Activated T-cell treated with anti-CD3 and anti-CD28 coated beads, Interleukin-2, amount 50 U/mL, for 1 hour (primary cell): ENCODE measurements around the gene RNF144B.

Experiments used
- DNase-seq: peaks from one replicate; pipeline ENCODE4 v3.0.0-alpha.2; 2020

Gene RNF144B

DNA sequence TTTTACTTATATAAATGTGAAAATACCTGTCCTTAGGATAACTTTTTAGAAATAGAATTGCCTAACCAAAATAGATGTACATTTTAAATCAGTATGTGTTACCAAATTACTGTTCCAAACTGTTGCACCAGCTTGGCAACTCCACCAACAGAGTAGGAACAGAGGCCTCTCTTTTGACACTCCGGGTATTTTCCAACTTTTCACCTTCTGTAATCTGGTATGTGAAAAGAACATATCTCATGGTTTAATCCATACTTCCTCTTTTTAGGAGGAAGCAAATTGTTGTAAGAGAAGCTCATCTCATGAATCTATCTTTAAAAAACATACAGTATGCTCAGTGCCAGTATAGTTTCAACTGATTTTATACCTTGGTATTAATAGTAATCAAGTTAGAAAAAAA lies 24.9 kb downstream of the RNF144B start:
- no peak for DNase-seq

GRCh38 chr6:18412644-18413043 lies 25.5 kb downstream of the RNF144B start:
- no peak for DNase-seq

DNA sequence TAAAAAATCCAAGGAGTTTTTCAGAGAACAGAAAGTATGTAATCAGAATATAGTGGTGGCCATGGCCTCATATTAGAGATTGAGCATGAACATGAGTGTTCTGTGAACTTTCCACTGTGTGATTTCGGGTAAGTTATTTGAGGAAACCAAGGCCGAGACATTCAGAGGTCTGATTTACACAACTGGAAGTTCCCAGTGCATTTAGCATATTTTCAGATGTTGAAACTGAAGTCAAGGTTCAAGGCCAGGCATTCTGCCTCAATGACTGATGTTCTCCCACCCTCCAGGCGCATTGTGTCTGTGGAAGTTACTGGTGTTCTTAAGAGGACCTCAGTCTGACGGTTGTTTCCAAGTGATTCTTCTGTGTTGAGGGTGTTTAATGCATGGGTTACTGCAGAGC lies 26.2 kb downstream of the RNF144B start:
- no peak for DNase-seq

DNA sequence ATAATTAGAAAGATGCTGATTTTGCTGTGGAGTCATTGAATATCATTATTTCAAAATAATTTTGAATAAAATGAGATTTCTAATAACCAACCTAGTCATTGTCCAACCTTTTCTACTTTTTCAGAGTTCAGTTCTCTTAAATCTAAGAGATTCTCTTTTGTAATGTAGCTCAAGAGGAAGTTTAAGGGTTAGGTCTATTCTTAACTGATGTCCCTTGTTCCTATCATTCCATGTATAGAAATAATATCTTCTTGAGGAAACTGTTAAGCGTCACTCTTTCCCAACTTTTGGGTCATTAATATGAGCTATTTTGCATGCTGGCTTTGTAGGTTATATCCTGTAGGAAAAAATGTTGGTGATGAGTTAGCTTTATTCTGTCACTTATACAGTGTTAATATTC lies 27.0 kb downstream of the RNF144B start:
- DNase-seq = no peak

DNA sequence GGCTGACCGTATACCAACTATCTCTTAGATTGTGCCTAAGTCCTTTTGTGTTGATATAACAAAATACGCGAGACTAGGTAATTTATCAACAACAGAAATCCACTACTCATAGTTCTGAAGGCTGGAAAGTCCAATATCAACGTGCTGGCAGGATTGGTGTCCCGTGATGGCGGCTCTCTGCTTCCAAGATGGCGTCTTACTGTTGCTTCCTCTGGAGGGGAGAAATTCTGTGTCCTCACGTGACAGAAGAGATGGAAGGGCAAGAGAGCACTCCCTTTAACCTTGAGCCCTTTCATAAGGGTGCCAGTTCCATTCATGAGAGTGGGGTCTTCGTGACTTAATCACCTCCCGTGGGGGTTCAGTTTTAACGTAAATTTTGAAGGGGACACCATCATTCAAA lies 28.1 kb downstream of the RNF144B start:
- DNase-seq = no peak

DNA sequence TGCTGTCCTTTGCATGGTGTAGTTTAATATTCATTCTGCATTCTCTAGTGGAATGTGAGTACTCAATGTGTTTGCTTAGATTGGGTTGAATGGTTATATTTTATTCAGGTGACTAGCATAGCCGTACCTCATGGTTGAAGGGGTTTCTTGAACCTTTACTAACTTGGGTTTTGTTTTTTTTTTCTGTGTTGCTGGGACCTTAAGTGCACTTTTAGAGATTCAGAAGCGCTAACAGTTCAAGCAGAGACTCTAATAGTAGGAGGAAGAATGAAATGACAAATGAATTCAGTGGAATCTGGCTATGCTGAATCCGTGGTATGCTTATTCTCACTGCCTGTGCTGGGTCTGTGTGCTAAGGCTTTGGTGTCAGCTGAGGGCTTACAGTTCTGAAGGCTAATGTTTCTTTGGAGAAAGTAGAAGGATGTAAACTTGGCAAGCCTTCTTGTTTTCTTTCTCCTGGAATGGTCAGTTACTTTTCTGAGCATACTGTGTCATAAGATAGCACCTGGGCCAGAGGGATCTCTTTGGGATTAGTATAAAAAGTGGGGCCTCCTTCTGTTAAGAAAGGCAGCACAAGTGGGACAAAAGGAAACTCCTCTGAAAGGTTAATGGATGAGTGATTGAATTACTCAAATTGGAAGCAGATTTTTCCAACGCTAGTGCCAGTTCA lies 28.7 kb downstream of the RNF144B start:
- no peak for DNase-seq

DNA sequence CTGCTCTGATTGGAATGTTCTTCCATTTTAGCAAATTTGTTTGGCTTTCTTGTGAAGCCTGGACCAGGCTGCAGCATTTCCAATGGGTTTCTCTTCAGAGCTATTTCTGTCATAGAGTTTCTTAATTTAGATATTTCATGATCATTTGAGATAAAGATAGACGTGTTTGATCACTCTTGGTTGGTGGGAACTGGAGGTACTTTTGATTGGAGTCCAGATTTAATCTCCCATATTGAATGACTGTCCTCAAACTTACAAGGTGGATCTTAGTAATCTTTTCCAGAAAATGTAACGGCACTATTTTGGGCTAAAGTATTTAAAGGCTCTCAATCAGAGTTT lies 29.2 kb downstream of the RNF144B start:
- no peak for DNase-seq

DNA sequence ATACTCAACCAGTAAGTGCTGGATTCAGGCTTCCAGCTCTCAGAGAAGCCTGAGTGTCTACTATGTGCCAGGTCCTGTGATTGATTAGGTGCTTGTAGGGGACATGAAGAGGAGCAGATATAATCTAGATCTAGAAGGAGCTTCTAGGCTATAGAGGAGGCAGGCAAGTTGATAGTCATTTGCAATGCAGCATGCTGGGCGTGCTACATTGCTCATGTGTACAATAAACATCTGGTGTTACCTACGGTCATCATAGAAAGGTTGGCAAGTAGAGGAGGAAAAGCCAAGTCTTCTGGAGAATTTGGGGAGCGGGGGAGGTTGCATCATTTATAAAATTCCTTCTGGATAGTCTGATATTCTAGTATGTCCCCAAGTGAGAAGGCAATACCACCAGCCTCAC lies 33.2 kb downstream of the RNF144B start:
- DNase-seq = no peak

DNA sequence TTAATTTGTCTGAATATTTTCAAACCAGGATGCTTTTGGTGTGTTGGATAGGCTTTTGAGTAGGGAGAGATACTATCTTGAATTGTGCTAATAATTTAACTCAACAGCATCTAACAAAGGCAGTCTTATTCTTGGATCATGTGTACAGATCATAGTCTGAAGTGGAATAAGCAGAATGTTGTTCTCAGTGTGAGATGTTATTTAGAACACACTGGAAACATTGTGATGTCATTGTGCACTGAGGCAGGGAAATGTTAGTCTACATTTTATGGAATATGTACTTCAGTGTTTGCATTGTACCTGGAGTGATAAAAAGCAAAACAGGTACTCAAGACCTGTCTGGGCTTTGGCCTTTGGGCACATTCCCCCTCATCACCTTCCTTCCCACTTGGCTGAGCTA lies 35.0 kb downstream of the RNF144B start:
- DNase-seq = no peak

DNA sequence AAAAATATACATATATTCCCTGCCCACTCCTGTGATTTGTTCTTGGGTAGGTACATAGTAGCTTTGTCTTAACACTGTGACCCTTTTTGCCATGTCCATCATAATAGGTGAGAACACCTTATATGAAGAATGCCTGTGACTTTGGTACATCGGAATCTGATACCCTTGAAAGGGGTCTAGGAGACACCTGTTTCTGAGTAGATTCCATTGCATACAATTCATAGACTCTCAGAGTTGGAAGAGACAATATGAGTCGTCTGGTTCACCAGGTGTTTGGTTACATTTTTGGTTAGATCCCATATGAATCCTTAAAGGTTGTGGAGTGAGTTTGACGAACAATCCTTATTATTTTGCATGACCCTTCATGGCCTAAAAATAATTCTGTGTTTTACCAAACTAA lies 36.3 kb downstream of the RNF144B start:
- DNase-seq = no peak

DNA sequence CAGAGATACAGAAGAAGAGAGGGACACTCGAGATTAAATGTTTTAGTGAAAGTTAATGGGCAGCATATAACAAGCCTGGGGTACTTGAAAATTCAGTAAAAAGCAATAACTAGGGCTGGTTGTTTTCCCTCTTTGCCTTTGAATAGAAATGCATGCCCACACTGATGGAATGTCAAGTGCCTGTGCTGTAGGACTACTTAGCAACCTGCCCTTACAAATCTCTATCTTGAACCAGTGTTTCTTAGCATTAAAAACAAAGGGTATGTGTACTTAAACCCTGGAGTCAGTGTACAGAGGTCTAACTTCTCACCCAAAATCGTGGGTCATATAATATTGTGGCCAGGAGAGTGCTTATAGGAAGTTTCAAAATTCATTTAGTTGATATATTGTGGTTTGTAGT lies 37.1 kb downstream of the RNF144B start:
- DNase-seq = no peak

GRCh38 chr6:18425218-18425617 lies 38.1 kb downstream of the RNF144B start:
- no peak for DNase-seq

GRCh38 chr6:18427296-18427695 lies 40.1 kb downstream of the RNF144B start:
- DNase-seq = no peak

- no peak for DNase-seq
Measured at GRCh38 chr6:18429655-18430297, 42.6 kb downstream of the RNF144B start.

DNA sequence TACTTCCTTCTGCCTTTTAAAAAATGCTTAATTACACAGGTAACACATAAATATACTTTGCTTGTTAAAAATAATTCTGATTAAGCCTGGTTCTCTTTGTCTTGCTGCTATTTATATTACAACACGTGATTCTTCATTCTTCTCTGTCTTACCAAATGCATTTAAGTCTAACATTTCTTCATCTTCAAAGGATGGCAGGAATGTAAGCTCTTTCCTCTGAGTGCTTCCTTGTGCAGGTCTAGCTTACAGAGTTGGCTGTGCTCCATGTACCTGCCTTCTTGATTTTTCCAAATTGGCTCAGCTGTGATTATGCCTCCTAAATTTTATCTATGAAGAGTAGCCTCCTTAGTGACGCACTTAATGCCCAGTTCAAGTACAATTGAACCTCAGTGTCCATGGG lies 44.4 kb downstream of the RNF144B start:
- no peak for DNase-seq

GRCh38 chr6:18432180-18432579 lies 45.0 kb downstream of the RNF144B start:
- no peak for DNase-seq

- no peak for DNase-seq
Measured at GRCh38 chr6:18432619-18433018, 45.5 kb downstream of the RNF144B start.

DNA sequence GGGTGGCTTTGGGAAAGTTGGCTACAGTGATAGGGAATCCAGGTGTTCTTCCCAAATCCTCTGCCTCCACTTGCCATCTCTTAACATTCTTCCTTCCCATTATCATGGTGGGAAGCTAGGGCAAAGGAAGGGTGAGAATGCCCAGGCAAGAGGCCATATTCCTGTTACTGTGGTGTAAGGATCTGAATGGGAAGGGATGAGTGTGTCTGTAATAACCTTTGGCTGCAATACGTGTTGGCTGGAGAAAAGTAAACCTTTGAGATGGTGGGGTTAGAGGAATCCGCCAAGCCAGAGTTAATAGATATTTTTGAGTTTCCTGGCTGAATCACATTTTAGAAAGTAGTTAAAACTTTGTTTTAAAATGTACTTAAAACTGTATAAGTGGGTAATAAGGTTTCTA lies 45.9 kb downstream of the RNF144B start:
- no peak for DNase-seq

GRCh38 chr6:18436341-18436740 lies 49.2 kb downstream of the RNF144B start:
- DNase-seq = no peak

DNA sequence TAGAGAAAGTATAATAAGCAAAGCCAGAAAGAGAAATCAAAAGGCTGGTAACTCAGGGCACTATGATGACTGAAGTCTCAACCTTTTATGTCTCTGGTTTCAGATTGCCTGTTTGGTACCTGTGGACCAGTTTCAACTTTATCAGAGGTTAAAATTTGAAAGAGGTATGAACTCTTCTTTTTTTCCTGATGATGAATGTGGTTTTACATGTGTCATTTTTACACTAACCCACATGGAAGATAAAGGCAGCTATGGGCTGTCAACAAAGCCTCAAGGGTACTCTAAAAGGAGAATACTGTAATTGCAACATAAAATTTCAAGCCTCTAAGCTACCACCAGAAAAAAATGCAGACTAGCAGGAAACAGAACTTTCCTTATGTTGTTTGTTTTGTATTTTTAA lies 52.4 kb downstream of the RNF144B start:
- DNase-seq = no peak

DNA sequence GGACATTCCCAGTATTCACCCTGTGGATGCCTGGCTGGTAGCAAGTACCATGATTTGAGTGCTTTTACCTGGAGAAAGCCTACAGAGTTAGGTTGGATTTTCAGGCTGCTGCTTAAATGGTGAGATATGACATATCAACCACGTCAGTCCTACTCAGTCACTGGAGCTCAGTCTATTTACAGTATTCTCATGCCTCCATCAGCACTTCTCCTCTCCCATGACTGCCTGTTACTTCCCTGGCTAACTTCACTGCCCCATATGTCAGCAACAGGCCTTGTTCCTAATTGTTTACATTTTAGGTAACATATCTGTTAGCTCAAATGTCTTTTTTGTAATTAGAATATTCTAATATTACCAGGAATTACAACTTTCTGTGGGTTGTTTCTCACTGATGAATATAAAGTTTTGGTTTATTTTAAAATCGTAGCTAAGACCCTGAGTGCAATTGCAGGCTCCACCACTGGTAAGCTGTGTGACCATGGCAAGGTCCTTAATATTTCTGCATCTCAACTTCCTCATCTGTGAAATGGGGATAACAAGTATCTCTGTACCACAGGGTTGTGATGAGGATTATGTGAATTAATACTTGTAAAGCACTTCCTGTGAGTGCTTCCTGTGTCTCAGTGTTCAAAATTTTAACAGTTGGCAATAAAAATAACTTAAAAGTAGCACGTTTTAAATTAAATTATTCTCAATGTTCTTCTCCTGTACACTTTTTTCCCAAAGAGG lies 54.3 kb downstream of the RNF144B start:
- DNase-seq = no peak

DNA sequence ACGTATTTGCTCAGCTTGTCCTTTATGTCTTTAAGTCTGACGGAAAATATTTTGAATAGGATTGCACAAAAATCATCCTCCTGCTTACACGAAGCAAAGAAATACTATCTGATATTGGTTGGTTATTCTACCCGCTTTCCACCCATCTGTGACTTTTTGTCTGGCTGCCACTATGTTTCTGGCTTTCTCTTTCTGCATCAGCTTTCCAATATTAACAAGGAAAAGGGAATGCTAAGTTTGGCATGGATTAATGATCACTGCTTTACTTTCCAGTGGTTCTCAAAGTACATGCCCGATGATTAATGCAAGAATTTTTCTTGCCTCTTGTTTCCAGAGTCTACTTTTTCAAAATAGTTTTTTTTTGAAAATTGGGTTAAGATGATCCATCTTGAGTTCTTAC lies 57.0 kb downstream of the RNF144B start:
- DNase-seq = no peak

GRCh38 chr6:18445228-18445627 lies 58.1 kb downstream of the RNF144B start:
- no peak for DNase-seq

GRCh38 chr6:18446771-18447170 lies 59.6 kb downstream of the RNF144B start:
- no peak for DNase-seq

DNA sequence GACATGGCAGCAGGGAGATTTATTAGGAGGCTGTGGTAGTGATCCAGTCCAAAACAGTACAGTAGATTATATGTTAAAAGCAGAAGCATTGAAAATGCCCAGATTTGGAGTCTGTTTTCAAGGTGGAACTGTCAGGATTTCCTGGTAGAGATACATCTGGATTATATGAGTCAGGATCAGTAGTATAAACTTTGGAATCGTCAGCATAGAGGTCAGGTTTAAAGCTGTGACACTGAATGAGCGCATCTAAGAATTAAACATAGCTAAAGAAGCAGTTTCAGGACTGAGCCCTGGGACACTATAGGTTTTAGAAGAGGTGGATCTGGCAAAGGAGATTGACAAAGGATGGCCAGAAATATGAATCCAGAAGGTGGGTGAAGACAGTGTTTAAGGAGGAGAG lies 60.4 kb downstream of the RNF144B start:
- DNase-seq = no peak
